B cell (primary cell): ENCODE measurements around the gene PKNOX2. TPM values are rescaled to one million over a fixed set of nuclear protein-coding genes. Genes with fewer than 3 reads are reported as not detected.

ENCODE experiments used
- ATAC-seq: fragments of 200-7000 bp; cut with Tn5 transposase; one replicate; pipeline ENCODE4 v1.10.0; 2021; ENCODE audit warnings: low read depth, mild to moderate bottlenecking, moderate number of reproducible peaks, moderate library complexity
- CTCF ChIA-PET: fragments of 350-600 bp; sonication (Branson Sonifier 250); formaldehyde crosslinking; loops from one replicate; lab custom pipeline; 2021; ENCODE audit warnings: antibody characterized with exemption, inconsistent platforms; lab: Charles Lee
- POLR2A ChIA-PET: fragments of 350-600 bp; sonication (Branson Sonifier 250); formaldehyde crosslinking; loops from one replicate; lab custom pipeline; 2021; ENCODE audit warnings: antibody characterized with exemption; lab: Charles Lee
- DNase-seq: peaks from one replicate; pipeline ENCODE4 v3.0.0; 2013
- H2AFZ ChIP-seq: 2 replicates; pipeline ENCODE4 v1.6.1; 2012; ENCODE audit warnings: mild to moderate bottlenecking, low read depth, low read length; ENCODE audit not compliant: insufficient read depth, poor library complexity, severe bottlenecking
- H3K27ac ChIP-seq, 2 donors: 1 replicate in 1 of 2; 2 replicates in 1 of 2; pipeline ENCODE4 v1.5.1; 2012 to 2013; ENCODE audit warnings: low read length in 2 of 2, mild to moderate bottlenecking in 2 of 2, moderate library complexity in 1 of 2
- H3K27me3 ChIP-seq, 4 experiments: fragments of 200-600 bp in 1 of 4; sonication (generic) in 1 of 4; replicated peaks in 1 of 4; 1 replicate in 2 of 4; 2 replicates in 2 of 4; pipeline versions ENCODE4 v1.6.1 to v1.7.0; 2013 to 2016; ENCODE audit warnings: low read length in 3 of 4, mild to moderate bottlenecking in 2 of 4, mixed read lengths in 1 of 4, moderate library complexity in 1 of 4; ENCODE audit not compliant: insufficient read depth in 4 of 4, control insufficient read depth in 3 of 4; ENCODE audit errors: control extremely low read depth in 1 of 4
- H3K36me3 ChIP-seq, 2 experiments: replicated peaks in 1 of 2; 1 replicate in 1 of 2; 2 replicates in 1 of 2; pipeline versions ENCODE4 v1.6.1 to v1.7.1; 2013; ENCODE audit warnings: low read length in 1 of 2; ENCODE audit not compliant: insufficient read depth in 2 of 2, control insufficient read depth in 1 of 2; ENCODE audit errors: control extremely low read depth in 1 of 2, extremely low read depth in 1 of 2
- H3K4me1 ChIP-seq, 2 donors: fragments of 200-600 bp in 1 of 2; sonication (generic) in 1 of 2; 1 replicate in 1 of 2; 2 replicates in 1 of 2; pipeline versions ENCODE4 v1.5.1 to v1.6.1; 2013 to 2017; ENCODE audit warnings: low read length in 2 of 2; ENCODE audit not compliant: control insufficient read depth in 2 of 2, insufficient read depth in 2 of 2
- H3K4me2 ChIP-seq: replicated peaks from 2 replicates; pipeline ENCODE3; 2012; ENCODE audit warnings: mild to moderate bottlenecking, low read depth, low read length; ENCODE audit not compliant: poor library complexity, severe bottlenecking
- H3K4me3 ChIP-seq, 5 experiments: fragments of 200-600 bp in 1 of 5; sonication (generic) in 1 of 5; 1 replicate in 3 of 5; 2 replicates in 2 of 5; pipeline versions ENCODE4 v1.5.1 to v1.7.0; 2011 to 2016; ENCODE audit warnings: low read length in 4 of 5, mild to moderate bottlenecking in 4 of 5, low read depth in 2 of 5, control low read depth in 1 of 5, moderate library complexity in 1 of 5; ENCODE audit not compliant: insufficient read depth in 1 of 5; ENCODE audit errors: control extremely low read depth in 1 of 5, extremely low read depth in 1 of 5
- H3K79me2 ChIP-seq: fragments of 200-600 bp; sonication (generic); one replicate; pipeline ENCODE4 v1.6.0; 2016; ENCODE audit warnings: low read length; ENCODE audit not compliant: control insufficient read depth, insufficient read depth
- H3K9ac ChIP-seq: fragments of 200-600 bp; sonication (generic); 2 replicates; pipeline ENCODE4 v1.6.1; 2017; ENCODE audit warnings: mild to moderate bottlenecking, low read length, moderate library complexity
- H3K9me3 ChIP-seq, 3 donors: one replicate each; pipeline versions ENCODE4 v1.6.1 to v1.7.1; 2013; ENCODE audit warnings: low read length in 2 of 3; ENCODE audit not compliant: control insufficient read depth in 2 of 3, insufficient read depth in 1 of 3; ENCODE audit errors: control extremely low read depth in 1 of 3
- H4K20me1 ChIP-seq: 2 replicates; pipeline ENCODE4 v1.6.0; 2012; ENCODE audit warnings: mild to moderate bottlenecking, low read length; ENCODE audit not compliant: insufficient read depth, control insufficient read depth, poor library complexity, severe bottlenecking
- H3K27ac Mint-ChIP-seq: one replicate; pipeline ENCODE4 v1.8.0; 2021; ENCODE audit warnings: mixed read lengths
- H3K27me3 Mint-ChIP-seq: one replicate; pipeline ENCODE4 v1.8.0; 2021; ENCODE audit warnings: mixed read lengths
- H3K4me1 Mint-ChIP-seq: one replicate; pipeline ENCODE4 v1.8.0; 2021; ENCODE audit warnings: mixed read lengths
- H3K4me3 Mint-ChIP-seq: one replicate; pipeline ENCODE4 v1.8.0; 2021; ENCODE audit warnings: mixed read lengths
- H3K9me3 Mint-ChIP-seq: one replicate; pipeline ENCODE4 v1.8.0; 2022; ENCODE audit warnings: mixed read lengths; ENCODE audit not compliant: insufficient read depth
- CTCF ChIP-seq: fragments of 200-600 bp; IDR thresholded peaks from one replicate; pipeline ENCODE4 v1.8.0; 2022; ENCODE audit warnings: antibody characterized with exemption, mild to moderate bottlenecking
- EZH2 ChIP-seq: IDR thresholded peaks from 2 replicates; pipeline ENCODE4 v1.6.1; 2012; ENCODE audit warnings: borderline replicate concordance, low read depth, mild to moderate bottlenecking, moderate library complexity, low read length; ENCODE audit not compliant: insufficient read depth, poor library complexity, severe bottlenecking
- WGBS: methylation state at CpG from one replicate; pipeline ENCODE4 v1.1.5; 2013; ENCODE audit warnings: missing lambda C conversion rate; ENCODE audit not compliant: insufficient coverage; 5-methylcytosine and 5-hydroxymethylcytosine counted together
- intact Hi-C: fragments of 100-400 bp; cut with micrococcal nuclease; formaldehyde crosslinking; loops from one replicate; pipeline ENCODE4 v1.10.0; 2022
- polyA minus RNA-seq: library from RNA; depleted of rRNA, polyadenylated mRNA; stranded (reverse); fragments of >200 nt; gene quantifications from 2 replicates; pipeline ENCODE4 v1.2.3, GENCODE V29; 2012
- polyA plus RNA-seq: library from polyadenylated mRNA; depleted of rRNA; stranded (reverse); fragments of >200 nt; gene quantifications from 2 replicates; pipeline ENCODE4 v1.2.3, GENCODE V29; 2012
- total RNA-seq, 2 donors: library from RNA; stranded (reverse); fragments of 120-200 nt in 1 of 2; gene quantifications; 1 replicate in 1 of 2; 2 replicates in 1 of 2; pipeline versions ENCODE4 v1.2.3 to v1.2.4, GENCODE V29; 2013 to 2022

Gene PKNOX2
- total RNA-seq (not detected in 2 replicates), polyA plus RNA-seq (not detected in 2 replicates), polyA minus RNA-seq (not detected in 2 replicates)
- 0.44 TPM for total RNA-seq (2013)

GRCh38 chr11:125164422-125165110 lies at the start of gene PKNOX2:
PKNOX2 (plus strand) TSS chr11:125164751; CDS start chr11:125351306, 186,555 bp downstream.
- Histone ChIP-seq H4K20me1 (no peaks in the 10 kb centered on the region), H3K4me1 (peaks cover 22 to 23% of the 10 kb centered on the region in 2 donors), H3K9ac (peak within 1 kb of the TSS; percentile 64), H3K36me3 (no peaks in the 10 kb centered on the region), H3K4me2 (peak within 1 kb of the TSS; percentile 96), H3K79me2 (no peaks in the 10 kb centered on the region), H3K9me3 (peaks cover 0 to 13% (median 0%) of the 10 kb centered on the region in 3 donors), H2AFZ (peak within 1 kb of the TSS; percentile 73), H3K27ac (no peak within 1 kb of the TSS), H3K27me3 (peaks cover 3 to 61% (median 36%) of the 10 kb centered on the region in 4 experiments), H3K4me3 (peak within 1 kb of the TSS in 4 of 5 experiments; percentile 32 to 58 (median 53))
- CTCF ChIA-PET = interaction anchor here (0.8 kb wide), 1 partner anchor 22 kb away, joined by 3 read pairs; no protein-coding TSS in a partner anchor
- H3K4me1 Mint-ChIP-seq = peaks cover 22% of the 10 kb centered on the region
- WGBS = under 1% methylated on average over 43 of the region's 58 CpGs
- DNase-seq = peak; percentile 61
- intact Hi-C loops = no loop called here
- H3K27ac Mint-ChIP-seq = peak within 1 kb of the TSS; percentile 17
- POLR2A ChIA-PET = no interaction called here
- TF ChIP-seq CTCF (peak; percentile 40), EZH2 (no peak)
- ATAC-seq = peak; percentile 69
- peak within 1 kb of the TSS; percentile 97 for H3K4me3 Mint-ChIP-seq
- H3K9me3 Mint-ChIP-seq = no peaks in the 10 kb centered on the region
- peaks cover 81% of the 10 kb centered on the region for H3K27me3 Mint-ChIP-seq

- H3K4me3 Mint-ChIP-seq = no peak overlapping the region
Observed at GRCh38 chr11:125117429-125117828, 47.1 kb upstream of the PKNOX2 start.

More at GRCh38 chr11:125117429-125117828, 47.1 kb upstream of the PKNOX2 start:
- no peaks in the 10 kb centered on the region for H3K79me2 ChIP-seq
- H2AFZ ChIP-seq = no peak overlapping the region
- H3K9me3 Mint-ChIP-seq = peaks cover 2% of the 10 kb centered on the region
- peaks cover 0 to 20% (median 12%) of the 10 kb centered on the region in 4 experiments for H3K27me3 ChIP-seq
- H3K9ac ChIP-seq = no peak overlapping the region
- H3K27ac ChIP-seq = no peak overlapping the region
- no peaks in the 10 kb centered on the region for H3K36me3 ChIP-seq
- DNase-seq (no peak), ATAC-seq (no peak)
- no peak for TF ChIP-seq EZH2
- TF ChIP-seq CTCF = no peak
- no peak overlapping the region for H3K4me3 ChIP-seq
- H4K20me1 ChIP-seq = no peaks in the 10 kb centered on the region
- WGBS = 100% methylated on average over 1 of the region's 4 CpGs
- intact Hi-C loops = no loop called here
- ChIA-PET POLR2A (no interaction called here), CTCF (interaction anchor here (0.8 to 1.2 kb wide), 4 partner anchors 26 to 157 kb away, joined by 3 to 4 read pairs (median 4); no protein-coding TSS in a partner anchor)
- no peak overlapping the region for H3K4me2 ChIP-seq
- peaks cover 39% of the 10 kb centered on the region for H3K27me3 Mint-ChIP-seq
- H3K4me1 Mint-ChIP-seq = no peaks in the 10 kb centered on the region
- no peak overlapping the region for H3K27ac Mint-ChIP-seq
- no peaks in the 10 kb centered on the region for H3K4me1 ChIP-seq
- H3K9me3 ChIP-seq = peaks cover 0 to 7% (median 0%) of the 10 kb centered on the region in 3 donors
